ENCODE measurements around the gene SELENON.

Gene SELENON

GRCh38 chr1:25793585-25794170 is 6.3 kb upstream of the SELENON start:
- no peak for DNase-seq

- DNase-seq = no peak
These were observed 5.7 kb upstream of the SELENON start for GRCh38 chr1:25794325-25794724.

GRCh38 chr1:25795211-25795610 is 4.8 kb upstream of the SELENON start:
- no peak for DNase-seq

GRCh38 chr1:25795946-25796810 is 3.8 kb upstream of the SELENON start:
- DNase-seq = no peak

GRCh38 chr1:25796811-25797458 is 3.1 kb upstream of the SELENON start:
- peak; percentile 97 for DNase-seq

- no peak for DNase-seq
These were observed 2.1 kb upstream of the SELENON start for GRCh38 chr1:25797939-25798338.

GRCh38 chr1:25798666-25799351 is 1.2 kb upstream of the SELENON start:
- DNase-seq = no peak

GRCh38 chr1:25799352-25799934 is 550 bp upstream of the SELENON start:
- peak; percentile 37 for DNase-seq

- no peak for DNase-seq
These were observed 847 bp downstream of the SELENON start for GRCh38 chr1:25800703-25801377.

- peak; percentile 70 for DNase-seq
These were observed 2.9 kb downstream of the SELENON start for GRCh38 chr1:25802915-25803314.

- no peak for DNase-seq
These were observed 3.4 kb downstream of the SELENON start for GRCh38 chr1:25803368-25803767.

GRCh38 chr1:25804244-25804963 is 4.4 kb downstream of the SELENON start:
- DNase-seq = no peak

GRCh38 chr1:25804964-25805862 is 5.2 kb downstream of the SELENON start:
- no peak for DNase-seq

- no peak for DNase-seq
These were observed 5.9 kb downstream of the SELENON start for GRCh38 chr1:25805863-25806225.

GRCh38 chr1:25806418-25806817 is 6.4 kb downstream of the SELENON start:
- no peak for DNase-seq

GRCh38 chr1:25807480-25808390 is 7.7 kb downstream of the SELENON start:
- DNase-seq = no peak

- DNase-seq = no peak
These were observed 8.7 kb downstream of the SELENON start for GRCh38 chr1:25808481-25809244.

- no peak for DNase-seq
These were observed 9.4 kb downstream of the SELENON start for GRCh38 chr1:25809283-25809926.

All from NCI-H2171 treated with DMSO at 0.1 percent for 48 hours (cell line).